Heart left ventricle (tissue), 16 donors: ENCODE data around the gene DAPK3. TPM values are rescaled to one million over a fixed set of nuclear protein-coding genes. Genes with fewer than 3 reads are reported as not detected.

ENCODE experiments used
- ATAC-seq, 4 donors: fragments of 200-7000 bp; cut with Tn5 transposase; one replicate each; pipeline ENCODE4 v1.9.1; 2020 to 2022; ENCODE audit warnings: moderate library complexity in 4 of 4, mild to moderate bottlenecking in 3 of 4, moderate number of reproducible peaks in 1 of 4
- DNase-seq, 5 donors: peaks; one replicate each; pipeline ENCODE4 v3.0.0-alpha.2; 2020
- H3K27ac ChIP-seq, 12 donors: fragments of 200-600 bp; sonication (generic) in 4 of 12; one replicate each; pipeline versions ENCODE4 v1.5.0 to v1.8.0; 2016 to 2022; ENCODE audit warnings: mild to moderate bottlenecking in 2 of 12
- H3K27me3 ChIP-seq, 9 donors: fragments of 200-600 bp; sonication (generic) in 2 of 9; one replicate each; pipeline versions ENCODE4 v1.5.1 to v1.8.0; 2016 to 2022; ENCODE audit warnings: mild to moderate bottlenecking in 3 of 9
- H3K36me3 ChIP-seq, 9 donors: fragments of 200-600 bp; sonication (generic) in 2 of 9; one replicate each; pipeline versions ENCODE4 v1.5.0 to v1.8.0; 2018 to 2022; ENCODE audit warnings: mild to moderate bottlenecking in 2 of 9
- H3K4me1 ChIP-seq, 12 donors: fragments of 200-600 bp; sonication (generic) in 4 of 12; one replicate each; pipeline versions ENCODE4 v1.5.0 to v1.8.0; 2016 to 2022; ENCODE audit warnings: mild to moderate bottlenecking in 3 of 12
- H3K4me3 ChIP-seq, 12 donors: fragments of 200-600 bp; sonication (generic) in 4 of 12; one replicate each; pipeline versions ENCODE4 v1.5.0 to v1.8.0; 2017 to 2022; ENCODE audit warnings: mild to moderate bottlenecking in 9 of 12, moderate library complexity in 4 of 12
- H3K9me3 ChIP-seq, 12 donors: fragments of 200-600 bp; sonication (generic) in 4 of 12; one replicate each; pipeline versions ENCODE4 v1.5.0 to v1.8.0; 2016 to 2022; ENCODE audit warnings: mild to moderate bottlenecking in 1 of 12
- POLR2A ChIP-seq, 2 donors: fragments of 450-650 bp; IDR thresholded peaks; one replicate each; pipeline ENCODE4 v1.6.1; 2017; ENCODE audit warnings: antibody characterized with exemption in 2 of 2, mild to moderate bottlenecking in 2 of 2, moderate library complexity in 2 of 2
- WGBS, 4 donors: extraction: QIAGEN DNeasy Blood & Tissue Kit in 2 of 4; methylation state at CpG; one replicate each; pipeline versions ENCODE4 v1.1.5 to v1.1.7; 2013 to 2018; 5-methylcytosine and 5-hydroxymethylcytosine counted together
- intact Hi-C, 10 donors: fragments of 100-400 bp; cut with DNase I; formaldehyde crosslinking; loops; one replicate each; pipeline versions ENCODE4 v1.11.1 to v1.14.2; 2022
- microRNA counts, 2 donors: library from miRNA; unstranded; fragments of <30 nt; microRNA quantifications; one replicate each; lab custom pipeline; 2016
- microRNA-seq, 4 donors: library from miRNA; unstranded; fragments of <30 nt; microRNA quantifications; one replicate each; pipeline versions ENCODE4 to v1.2.0, GENCODE V29; 2017 to 2020
- polyA plus RNA-seq, 2 donors: library from polyadenylated mRNA; stranded (reverse); fragments of 200-250 nt; gene quantifications; one replicate each; pipeline ENCODE4 v1.2.3, GENCODE V29; 2013
- total RNA-seq, 9 donors: library from RNA; depleted of rRNA in 2 of 9; stranded (reverse); fragments of >200 nt in 2 of 9; fragmentation: NEBNext Ultra II Directional in 3 of 9; extraction: Animal tissue kit (Norgen Biotek cat#: 25700) in 3 of 9; gene quantifications; one replicate each; pipeline versions ENCODE4 v1.1.0 to v1.2.4, GENCODE V29; 2016 to 2023
- TF ChIP-seq, protein P1 (sequence below), 12 donors: fragments of 200-600 bp; sonication (generic) in 4 of 12; IDR thresholded peaks; one replicate each; pipeline versions ENCODE4 v1.5.0 to v1.8.0; 2018 to 2022; ENCODE audit warnings: antibody characterized with exemption in 12 of 12, mild to moderate bottlenecking in 5 of 12
- donor health status: ischemic (EF 13 %, LVEDD 7.1; RV severe dilation, severe dysfunction).
- donor health status: healthy with polysubstance abuse.
- donor health status: DM: no; HTN: yes; CAD: no.
- donor health status: DM: no; HTN: no; CAD: no.
- donor health status: ischemic (EF 25% LVEDD 6.9; RV normal size, moderate dysfunction).
- donor health status: ischemic (EF 25% LVEDD 5.7; RV mildly dilated, moderate dysfunction).
- donor health status: healthy.
- donor health status: DM: yes; HTN: yes; CAD: no.
- donor health status: ischemic (EF 35%, LVEDD 5.7; RV mildly dilated, moderate dysfunction).
- donor health status: nonischemic (EF 11% LVEDD 7.7; RV severe dilation, severe dysfunction).
- donor health status: DM: yes; HTN: yes; CAD: no.
- donor health status: PGD.
- donor health status: ischemic (EF 29% LVEDD 5.4; RV normal size, mild dysfunction).
- donor health status: nonischemic (EF 23%, LVEDD 6.1; RV moderate dilation, normal function).

DAPK3 gene
- total and polyA plus RNA-seq, 11 donors = 70.6 to 252 (median 124) TPM

DNA sequence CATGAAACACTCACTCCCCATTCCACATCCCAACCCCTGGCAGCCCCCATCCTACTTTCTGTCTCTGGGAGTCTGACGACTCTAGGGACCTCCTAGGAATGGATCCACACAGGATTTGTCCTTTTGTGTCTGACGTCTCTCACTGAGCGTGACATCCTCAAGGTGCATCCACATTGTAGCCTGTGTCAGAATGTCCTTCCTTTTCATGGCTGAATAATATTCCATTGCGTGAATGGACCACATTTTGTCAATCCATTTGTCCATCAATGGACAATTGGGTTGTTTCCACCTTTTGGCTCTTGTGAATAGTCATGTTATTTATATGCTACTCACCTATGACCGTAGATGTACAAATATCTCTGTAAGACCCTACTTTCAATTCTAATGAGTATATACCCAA, 54.9 kb downstream of the DAPK3 start:
- ATAC-seq (no peak), DNase-seq (no peak)
- Histone ChIP-seq H3K27ac (no peak overlapping the region), H3K4me1 (no peaks in the 10 kb centered on the region), H3K9me3 (peaks cover 0 to 8% (median 0%) of the 10 kb centered on the region in 12 donors), H3K27me3 (no peaks in the 10 kb centered on the region), H3K4me3 (no peak overlapping the region), H3K36me3 (no peaks in the 10 kb centered on the region)
- intact Hi-C loops = no loop called here
- TF ChIP-seq POLR2A (IDR thresholded peaks at IDR 0.05) = no peak
- TF ChIP-seq, protein P1, sequence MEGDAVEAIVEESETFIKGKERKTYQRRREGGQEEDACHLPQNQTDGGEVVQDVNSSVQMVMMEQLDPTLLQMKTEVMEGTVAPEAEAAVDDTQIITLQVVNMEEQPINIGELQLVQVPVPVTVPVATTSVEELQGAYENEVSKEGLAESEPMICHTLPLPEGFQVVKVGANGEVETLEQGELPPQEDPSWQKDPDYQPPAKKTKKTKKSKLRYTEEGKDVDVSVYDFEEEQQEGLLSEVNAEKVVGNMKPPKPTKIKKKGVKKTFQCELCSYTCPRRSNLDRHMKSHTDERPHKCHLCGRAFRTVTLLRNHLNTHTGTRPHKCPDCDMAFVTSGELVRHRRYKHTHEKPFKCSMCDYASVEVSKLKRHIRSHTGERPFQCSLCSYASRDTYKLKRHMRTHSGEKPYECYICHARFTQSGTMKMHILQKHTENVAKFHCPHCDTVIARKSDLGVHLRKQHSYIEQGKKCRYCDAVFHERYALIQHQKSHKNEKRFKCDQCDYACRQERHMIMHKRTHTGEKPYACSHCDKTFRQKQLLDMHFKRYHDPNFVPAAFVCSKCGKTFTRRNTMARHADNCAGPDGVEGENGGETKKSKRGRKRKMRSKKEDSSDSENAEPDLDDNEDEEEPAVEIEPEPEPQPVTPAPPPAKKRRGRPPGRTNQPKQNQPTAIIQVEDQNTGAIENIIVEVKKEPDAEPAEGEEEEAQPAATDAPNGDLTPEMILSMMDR (IDR thresholded peaks at IDR 0.05) = no peak
- 91 to 93% (median 92%) methylated on average over 5 of the region's 5 CpGs for WGBS, 4 donors

DNA sequence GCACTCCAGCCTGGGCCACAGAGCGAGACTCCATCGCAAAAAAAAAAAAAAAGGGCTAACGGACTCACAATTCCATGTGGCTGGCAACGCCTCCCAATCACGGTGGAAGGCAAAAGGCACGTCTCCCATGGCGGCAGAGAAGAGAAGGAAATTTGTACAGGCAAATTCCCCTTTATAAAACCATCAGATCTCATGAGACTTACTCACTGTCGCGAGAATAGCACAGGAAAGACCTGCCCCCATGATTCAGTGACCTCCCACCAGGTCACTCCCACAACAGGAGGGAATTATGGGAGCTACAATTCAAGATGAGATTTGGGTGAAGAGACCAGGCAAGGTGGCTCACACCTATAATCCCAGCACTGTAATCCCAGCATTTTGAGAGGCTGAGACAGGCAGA, 56.7 kb downstream of the DAPK3 start:
- no peak overlapping the region for H3K27ac ChIP-seq
- DNase-seq (no peak), ATAC-seq (no peak)
- intact Hi-C loops = no loop called here
- H3K9me3 ChIP-seq = peaks cover 0 to 12% (median 8%) of the 10 kb centered on the region in 12 donors
- no peak for TF ChIP-seq POLR2A (IDR thresholded peaks at IDR 0.05)
- TF ChIP-seq, protein P1 (IDR thresholded peaks at IDR 0.05) = no peak
- H3K4me3 ChIP-seq = no peak overlapping the region
- no peaks in the 10 kb centered on the region for H3K36me3 ChIP-seq
- no peaks in the 10 kb centered on the region for H3K27me3 ChIP-seq
- 71 to 86% (median 80%) methylated on average over 9 of the region's 9 CpGs for WGBS, 4 donors
- no peaks in the 10 kb centered on the region for H3K4me1 ChIP-seq

DNA sequence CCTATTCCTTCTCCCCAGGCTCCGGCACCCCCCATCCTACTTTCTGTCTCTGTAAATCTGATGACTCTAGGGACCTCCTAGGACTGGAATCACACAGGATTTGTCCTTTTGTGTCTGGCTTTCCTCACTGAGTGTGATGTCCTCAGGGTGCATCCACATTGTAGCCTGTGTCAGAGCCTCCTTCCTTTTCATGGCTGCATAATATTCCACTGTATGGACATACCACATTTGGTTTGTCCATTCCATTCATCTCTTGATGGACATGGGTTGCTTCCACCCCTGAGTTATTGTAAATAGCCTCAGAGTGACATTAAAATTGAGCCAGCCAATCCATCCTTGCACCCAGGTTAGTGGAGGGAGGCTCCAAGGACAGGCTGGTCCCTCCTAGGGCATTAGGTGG, 60.8 kb downstream of the DAPK3 start:
- DNase-seq (no peak), ATAC-seq (no peak)
- intact Hi-C loops = no loop called here
- Histone ChIP-seq H3K36me3 (no peaks in the 10 kb centered on the region), H3K27me3 (no peaks in the 10 kb centered on the region), H3K4me3 (no peak overlapping the region), H3K4me1 (no peaks in the 10 kb centered on the region), H3K27ac (no peak overlapping the region), H3K9me3 (peaks cover 0 to 12% (median 8%) of the 10 kb centered on the region in 12 donors)
- 88 to 100% (median 98%) methylated on average over 1 of the region's 1 CpG for WGBS, 4 donors
- TF ChIP-seq, protein P1 (IDR thresholded peaks at IDR 0.05) = no peak
- TF ChIP-seq POLR2A (IDR thresholded peaks at IDR 0.05) = no peak

MicroRNAs encoded within 50 kb of the gene (microRNA counts, 767-probe panel; counts per million panel counts)
- microRNA hsa-miR-637 (lab: Ali Mortazavi, UCI) = 0 to 309 counts per million in 2 donors

Small RNAs within 50 kb of the gene (microRNA-seq; reads per million reads assigned to microRNA genes)
- gene MIR637 = 0 to 0.77 (median 0) reads per million in 4 donors

Other genes starting within 250 kb of the DAPK3 start
- 10 to 100 TPM in 6 of 9 donors, 1 to 10 TPM in 3; 8.8 to 28.7 (median 13.8) TPM for gene APBA3, start 209.4 kb downstream of the DAPK3 start, total RNA-seq
- 10 to 100 TPM; 11.6 to 22.1 TPM for gene APBA3, start 209.4 kb downstream of the DAPK3 start, polyA plus RNA-seq
- 10 to 100 TPM; 58.9 to 96.9 (median 69.1) TPM for gene MRPL54, start 208.4 kb downstream of the DAPK3 start, total RNA-seq
- 100 to 1,000 TPM in 1 of 2 donors, 10 to 100 TPM in 1; 76.8 to 153 TPM for gene MRPL54, start 208.4 kb downstream of the DAPK3 start, polyA plus RNA-seq
- gene RAX2, start 198.9 kb downstream of the DAPK3 start, total RNA-seq = not detected
- not detected for gene RAX2, start 198.9 kb downstream of the DAPK3 start, polyA plus RNA-seq
- gene MATK, start 184.7 kb downstream of the DAPK3 start, total RNA-seq = 1 to 10 TPM in 4 of 9 donors, under 1 TPM in 5; 0.20 to 8.9 (median 0.70) TPM
- under 1 TPM; 0.57 to 1.00 TPM for gene MATK, start 184.7 kb downstream of the DAPK3 start, polyA plus RNA-seq
- gene ZFR2, start 102.1 kb downstream of the DAPK3 start, total RNA-seq = under 1 TPM in 1 of 9 donors, not detected in 8; 0.16 TPM
- under 1 TPM in 1 of 2 donors, not detected in 1; 0.08 TPM for gene ZFR2, start 102.1 kb downstream of the DAPK3 start, polyA plus RNA-seq
- gene ATCAY, start 90.4 kb downstream of the DAPK3 start, total RNA-seq = not detected
- gene ATCAY, start 90.4 kb downstream of the DAPK3 start, polyA plus RNA-seq = not detected
- gene NMRK2, start 38.0 kb downstream of the DAPK3 start, total RNA-seq = 1,000 to 10,000 TPM in 3 of 9 donors, 100 to 1,000 TPM in 6; 347 to 2,001 (median 606) TPM
- 1,000 to 10,000 TPM in 1 of 2 donors, 100 to 1,000 TPM in 1; 649 to 1,244 TPM for gene NMRK2, start 38.0 kb downstream of the DAPK3 start, polyA plus RNA-seq
- 1,000 to 10,000 TPM; 1,373 to 2,686 (median 2,215) TPM for gene EEF2, start 14.4 kb upstream of the DAPK3 start, total RNA-seq
- gene EEF2, start 14.4 kb upstream of the DAPK3 start, polyA plus RNA-seq = 1,000 to 10,000 TPM in 1 of 2 donors, 100 to 1,000 TPM in 1; 846 to 1,944 TPM
- 10 to 100 TPM; 12.5 to 19.1 (median 15.3) TPM for gene PIAS4, start 36.6 kb upstream of the DAPK3 start, total RNA-seq
- gene PIAS4, start 36.6 kb upstream of the DAPK3 start, polyA plus RNA-seq = 10 to 100 TPM; 12.3 to 15.4 TPM
- 10 to 100 TPM; 22.8 to 65.0 (median 29.3) TPM for gene ZBTB7A, start 95.8 kb upstream of the DAPK3 start, total RNA-seq
- gene ZBTB7A, start 95.8 kb upstream of the DAPK3 start, polyA plus RNA-seq = 10 to 100 TPM; 14.6 to 14.7 TPM
- gene MAP2K2, start 153.0 kb upstream of the DAPK3 start, total RNA-seq = 100 to 1,000 TPM in 7 of 9 donors, 10 to 100 TPM in 2; 95.3 to 154 (median 108) TPM
- 100 to 1,000 TPM; 131 to 204 TPM for gene MAP2K2, start 153.0 kb upstream of the DAPK3 start, polyA plus RNA-seq
- not detected for gene CREB3L3, start 182.5 kb upstream of the DAPK3 start, total RNA-seq
- not detected for gene CREB3L3, start 182.5 kb upstream of the DAPK3 start, polyA plus RNA-seq
- gene SIRT6, start 211.5 kb upstream of the DAPK3 start, total RNA-seq = 10 to 100 TPM; 10.2 to 16.7 (median 12.7) TPM
- gene SIRT6, start 211.5 kb upstream of the DAPK3 start, polyA plus RNA-seq = 10 to 100 TPM; 15.6 to 29.0 TPM
- gene ANKRD24, start 211.6 kb upstream of the DAPK3 start, total RNA-seq = 1 to 10 TPM in 2 of 9 donors, under 1 TPM in 4, not detected in 3; 0.23 to 1.4 (median 0.51) TPM
- under 1 TPM; 0.12 to 0.30 TPM for gene ANKRD24, start 211.6 kb upstream of the DAPK3 start, polyA plus RNA-seq